GM23338 (cell line): ENCODE results near the gene FTO. TPM values are rescaled to one million over a fixed set of nuclear protein-coding genes. Genes with fewer than 3 reads are reported as not detected.

Experiments used
- ATAC-seq: fragments of 200-7000 bp; cut with Tn5 transposase; 3 replicates; pipeline ENCODE4 v1.9.1; 2020
- DNase-seq: peaks from one replicate; pipeline ENCODE4 v3.0.0-alpha.2; 2015; ENCODE audit warnings: low spot score
- H2AFZ ChIP-seq: fragments of 200-600 bp; sonication (generic); 2 replicates; pipeline ENCODE4 v1.8.0; 2016; ENCODE audit warnings: antibody characterized with exemption, mild to moderate bottlenecking, moderate library complexity
- H3F3A ChIP-seq: fragments of 200-600 bp; sonication (generic); replicated peaks from 2 replicates; pipeline ENCODE4 v1.8.0; 2017; ENCODE audit warnings: antibody characterized with exemption, mixed run types, low read depth
- H3K27ac ChIP-seq: fragments of 200-600 bp; sonication (generic); 2 replicates; pipeline ENCODE4 v1.6.1; 2016; ENCODE audit warnings: low read depth
- H3K27me3 ChIP-seq: fragments of 200-600 bp; sonication (generic); 2 replicates; pipeline ENCODE4 v1.8.0; 2016; ENCODE audit warnings: mild to moderate bottlenecking, mixed run types, moderate library complexity; ENCODE audit not compliant: insufficient read depth
- H3K36me3 ChIP-seq: fragments of 200-600 bp; sonication (generic); 2 replicates; pipeline ENCODE4 v1.8.0; 2016; ENCODE audit warnings: mild to moderate bottlenecking; ENCODE audit not compliant: insufficient read depth
- H3K4me1 ChIP-seq: fragments of 200-600 bp; sonication (generic); 2 replicates; pipeline ENCODE4 v1.8.0; 2016; ENCODE audit warnings: mild to moderate bottlenecking, moderate library complexity; ENCODE audit not compliant: insufficient read depth
- H3K4me2 ChIP-seq: fragments of 200-600 bp; sonication (generic); 2 replicates; pipeline ENCODE4 v1.7.1; 2017; ENCODE audit warnings: mixed run types
- H3K4me3 ChIP-seq: fragments of 200-600 bp; sonication (generic); 2 replicates; pipeline ENCODE4 v1.6.1; 2016; ENCODE audit warnings: mixed run types
- H3K79me2 ChIP-seq: fragments of 200-600 bp; sonication (generic); replicated peaks from 2 replicates; pipeline ENCODE4 v1.8.0; 2017; ENCODE audit warnings: mild to moderate bottlenecking; ENCODE audit not compliant: insufficient read depth
- H3K9me2 ChIP-seq: fragments of 200-600 bp; sonication (generic); 2 replicates; pipeline ENCODE4 v1.8.0; 2017; ENCODE audit not compliant: insufficient read depth
- H4K20me1 ChIP-seq: fragments of 200-600 bp; sonication (generic); replicated peaks from 2 replicates; pipeline ENCODE4 v1.8.0; 2017; ENCODE audit warnings: mild to moderate bottlenecking; ENCODE audit not compliant: insufficient read depth
- H3K27ac Mint-ChIP-seq: 2 replicates; pipeline ENCODE4 v1.8.0; 2020; ENCODE audit warnings: inconsistent platforms, mild to moderate bottlenecking, moderate library complexity, mixed read lengths
- H3K27me3 Mint-ChIP-seq: 3 replicates; pipeline ENCODE4 v1.8.0; 2022; ENCODE audit warnings: low read depth, mild to moderate bottlenecking, moderate library complexity, mixed read lengths, inconsistent platforms; ENCODE audit not compliant: insufficient read depth, poor library complexity
- H3K36me3 Mint-ChIP-seq: 3 replicates; pipeline ENCODE4 v1.8.0; 2021; ENCODE audit warnings: low read depth, mild to moderate bottlenecking, inconsistent platforms, moderate library complexity, mixed read lengths
- H3K4me1 Mint-ChIP-seq: 3 replicates; pipeline ENCODE4 v1.8.0; 2020; ENCODE audit warnings: mild to moderate bottlenecking, inconsistent platforms, mixed read lengths
- H3K4me3 Mint-ChIP-seq: 3 replicates; pipeline ENCODE4 v1.8.0; 2021; ENCODE audit warnings: moderate library complexity, mild to moderate bottlenecking, inconsistent platforms, mixed read lengths
- H3K9me3 Mint-ChIP-seq: 3 replicates; pipeline ENCODE4 v1.8.0; 2020; ENCODE audit warnings: moderate library complexity, mild to moderate bottlenecking, inconsistent platforms, mixed read lengths
- CTCF ChIP-seq, 2 experiments: fragments of 200-600 bp in 1 of 2; sonication (generic) in 1 of 2; conservative IDR thresholded peaks; 2 replicates each; pipeline versions ENCODE4 v1.5.1 to v1.6.1; 2016 to 2017; ENCODE audit warnings: antibody characterized with exemption in 2 of 2, low read depth in 2 of 2, mild to moderate bottlenecking in 2 of 2, moderate library complexity in 1 of 2
- JUNB ChIP-seq: IDR thresholded peaks from one replicate; pipeline ENCODE4 v1.6.1; 2016; ENCODE audit warnings: antibody characterized with exemption; ENCODE audit not compliant: unreplicated experiment
- NANOG ChIP-seq: IDR thresholded peaks from 2 replicates; pipeline ENCODE4 v1.6.1; 2016; ENCODE audit warnings: antibody characterized with exemption, borderline replicate concordance
- REST ChIP-seq: IDR thresholded peaks from one replicate; pipeline ENCODE4 v1.6.1; 2018; ENCODE audit warnings: antibody characterized with exemption; ENCODE audit not compliant: unreplicated experiment
- STAT1 ChIP-seq: IDR thresholded peaks from one replicate; pipeline ENCODE4 v1.6.1; 2016; ENCODE audit warnings: antibody characterized with exemption; ENCODE audit not compliant: unreplicated experiment
- ZNF114 ChIP-seq: fragments of 250-450 bp; sonication (Bioruptor Pico); IDR thresholded peaks from 2 replicates; pipeline ENCODE4 v1.5.0; 2020; ENCODE audit warnings: mild to moderate bottlenecking, moderate library complexity
- ZNF331 ChIP-seq: fragments of 250-450 bp; sonication (Bioruptor Pico); IDR thresholded peaks from 2 replicates; pipeline ENCODE4 v1.5.0; 2020; ENCODE audit warnings: low read depth, mild to moderate bottlenecking, moderate library complexity
- polyA plus RNA-seq: library from polyadenylated mRNA; unstranded; fragments of >200 nt; fragmentation: Nextera tagmentation; extraction: Ambion mirVana; gene quantifications from 2 replicates; pipeline ENCODE4 v1.2.1, GENCODE V29; 2016
- total RNA-seq: library from RNA; depleted of rRNA; stranded (reverse); fragments of >200 nt; shearing (Covaris generic); gene quantifications from 2 replicates; pipeline ENCODE4 v1.2.3, GENCODE V29; 2014
- TF ChIP-seq, protein P1 (sequence below): IDR thresholded peaks from 2 replicates; pipeline ENCODE4 v1.6.1; 2016; ENCODE audit warnings: antibody characterized with exemption

Gene FTO
- total and polyA plus RNA-seq, 2 experiments from 2014 or later: 17.7 to 69.6 TPM

DNA sequence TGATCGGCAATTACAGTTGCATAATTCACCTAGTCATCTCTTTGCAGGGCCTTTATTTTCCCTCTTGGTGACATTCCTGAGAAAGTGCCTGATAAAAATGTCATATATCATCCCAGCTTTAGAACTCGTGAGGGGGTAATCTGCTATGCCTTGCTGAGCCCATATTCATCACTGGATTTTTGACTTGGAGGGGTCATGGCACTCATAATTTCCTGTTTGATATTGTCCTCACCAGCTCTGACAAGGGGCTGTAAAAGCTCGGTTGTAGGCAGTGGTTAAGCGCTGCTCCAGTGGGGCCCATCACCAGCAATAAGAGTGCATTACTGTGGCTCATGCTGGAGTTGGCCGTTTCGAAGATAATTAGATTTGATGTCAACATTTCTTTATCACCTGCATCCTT is 355.4 kb downstream of the FTO start (continued):
- TF ChIP-seq STAT1 (no peak), CTCF (conservative IDR thresholded peaks at IDR 0.05; ENCODE audit: low read depth in 2 of 2) (no peak), ZNF114 (CRISPR knock-in tag) (no peak), JUNB (no peak), REST (no peak), ZNF331 (CRISPR knock-in tag) (no peak), NANOG (no peak)
- TF ChIP-seq, protein P1, sequence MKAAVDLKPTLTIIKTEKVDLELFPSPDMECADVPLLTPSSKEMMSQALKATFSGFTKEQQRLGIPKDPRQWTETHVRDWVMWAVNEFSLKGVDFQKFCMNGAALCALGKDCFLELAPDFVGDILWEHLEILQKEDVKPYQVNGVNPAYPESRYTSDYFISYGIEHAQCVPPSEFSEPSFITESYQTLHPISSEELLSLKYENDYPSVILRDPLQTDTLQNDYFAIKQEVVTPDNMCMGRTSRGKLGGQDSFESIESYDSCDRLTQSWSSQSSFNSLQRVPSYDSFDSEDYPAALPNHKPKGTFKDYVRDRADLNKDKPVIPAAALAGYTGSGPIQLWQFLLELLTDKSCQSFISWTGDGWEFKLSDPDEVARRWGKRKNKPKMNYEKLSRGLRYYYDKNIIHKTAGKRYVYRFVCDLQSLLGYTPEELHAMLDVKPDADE: no peak

DNA sequence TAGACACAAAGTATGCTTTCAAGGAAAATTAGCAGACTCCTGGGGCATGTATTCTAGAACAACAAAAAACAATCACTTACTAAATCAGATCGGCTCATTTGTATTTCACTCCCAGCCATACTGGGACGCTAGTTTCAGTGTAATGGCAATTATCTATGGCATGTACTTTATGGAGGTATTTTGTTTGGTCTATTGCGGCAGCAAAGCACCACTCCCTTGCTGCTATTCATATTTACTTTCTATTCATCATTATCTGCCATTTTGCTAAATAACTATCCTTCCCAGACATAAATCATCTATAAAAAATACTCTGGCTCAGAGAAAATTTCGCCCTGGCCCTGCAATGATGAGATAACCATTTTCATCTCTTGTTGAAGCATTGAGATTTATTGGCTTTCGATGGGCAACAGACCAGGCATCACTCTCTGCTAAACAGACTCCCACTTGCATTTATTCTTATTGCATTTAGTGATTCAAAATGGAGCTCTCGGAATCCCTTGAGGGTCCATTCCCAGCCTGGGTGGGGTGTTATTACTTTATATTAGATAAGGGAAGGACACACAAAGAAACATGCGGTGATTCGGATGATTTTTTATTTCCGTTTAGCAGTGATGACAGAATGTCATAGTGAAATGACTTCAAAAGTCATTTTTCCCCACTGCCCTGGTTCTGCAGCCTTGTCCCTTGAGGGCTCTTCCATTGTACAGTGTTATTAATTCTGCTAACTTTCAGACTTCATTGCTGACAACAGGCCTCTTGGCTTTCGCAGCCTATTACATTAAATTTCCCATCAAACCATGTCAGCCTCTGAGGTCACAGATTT is 356.9 kb downstream of the FTO start:
- H3K4me3 Mint-ChIP-seq: no peak overlapping the region
- Histone ChIP-seq H4K20me1 (no peaks in the 10 kb centered on the region), H3F3A (no peaks in the 10 kb centered on the region), H3K4me3 (no peak overlapping the region), H3K9me2 (no peaks in the 10 kb centered on the region), H2AFZ (no peak overlapping the region), H3K79me2 (no peaks in the 10 kb centered on the region), H3K4me1 (peaks cover 8% of the 10 kb centered on the region), H3K36me3 (no peaks in the 10 kb centered on the region), H3K4me2 (no peak overlapping the region), H3K27me3 (no peaks in the 10 kb centered on the region), H3K27ac (no peak overlapping the region)
- H3K4me1 Mint-ChIP-seq: peaks cover 19% of the 10 kb centered on the region
- no peak for TF ChIP-seq CTCF (conservative IDR thresholded peaks at IDR 0.05; ENCODE audit: low read depth in 2 of 2)
- H3K36me3 Mint-ChIP-seq: no peaks in the 10 kb centered on the region
- peaks cover 2% of the 10 kb centered on the region for H3K27me3 Mint-ChIP-seq
- H3K9me3 Mint-ChIP-seq: no peaks in the 10 kb centered on the region; the same call in 2 of the 3 replicates
- ATAC-seq (no peak), DNase-seq (no peak)
- H3K27ac Mint-ChIP-seq: no peak overlapping the region
